Smooth muscle cell (in vitro differentiated cells): ENCODE measurements around the gene COPZ1. TPM values are rescaled to one million over a fixed set of nuclear protein-coding genes. Genes with fewer than 3 reads are reported as not detected.

Source experiments
- DNase-seq: peaks from one replicate; lab custom pipeline; 2025; ENCODE audit not compliant: unreplicated experiment; lab: John Stamatoyannopoulos, UW
- H2AFZ ChIP-seq: fragments of 200-600 bp; sonication (generic); 2 replicates; pipeline ENCODE4 v1.6.0; 2016; ENCODE audit warnings: antibody characterized with exemption, low read depth, mild to moderate bottlenecking
- H3F3A ChIP-seq: fragments of 200-600 bp; sonication (generic); 2 replicates; pipeline ENCODE4 v1.6.0; 2017; ENCODE audit warnings: antibody characterized with exemption, low read depth
- H3K27ac ChIP-seq: fragments of 200-600 bp; sonication (generic); 2 replicates; pipeline ENCODE4 v1.5.1; 2016; ENCODE audit warnings: low read depth, mild to moderate bottlenecking
- H3K27me3 ChIP-seq: fragments of 200-600 bp; sonication (generic); 2 replicates; pipeline ENCODE4 v1.6.1; 2016; ENCODE audit warnings: low read depth, mild to moderate bottlenecking
- H3K36me3 ChIP-seq: fragments of 200-600 bp; sonication (generic); 2 replicates; pipeline ENCODE4 v1.5.1; 2016; ENCODE audit warnings: low read depth
- H3K4me1 ChIP-seq: fragments of 200-600 bp; sonication (generic); 2 replicates; pipeline ENCODE4 v1.5.1; 2016; ENCODE audit warnings: low read depth
- H3K4me2 ChIP-seq: fragments of 200-600 bp; sonication (generic); 2 replicates; pipeline ENCODE4 v1.6.0; 2016; ENCODE audit warnings: mild to moderate bottlenecking
- H3K4me3 ChIP-seq: fragments of 200-600 bp; sonication (generic); 2 replicates; pipeline ENCODE4 v1.5.1; 2016; ENCODE audit warnings: mild to moderate bottlenecking
- H3K79me2 ChIP-seq: fragments of 200-600 bp; sonication (generic); 2 replicates; pipeline ENCODE4 v1.6.0; 2016; ENCODE audit warnings: low read depth, mild to moderate bottlenecking
- H3K9ac ChIP-seq: fragments of 200-600 bp; sonication (generic); 2 replicates; pipeline ENCODE4 v1.6.0; 2016; ENCODE audit warnings: low read depth
- H3K9me3 ChIP-seq: fragments of 200-600 bp; sonication (generic); replicated peaks from 2 replicates; pipeline ENCODE4 v1.5.1; 2016; ENCODE audit warnings: low read depth
- H4K20me1 ChIP-seq: fragments of 200-600 bp; sonication (generic); 2 replicates; pipeline ENCODE4 v1.6.0; 2016; ENCODE audit warnings: low read depth
- CTCF ChIP-seq: fragments of 200-600 bp; sonication (generic); IDR thresholded peaks from 2 replicates; pipeline ENCODE4 v1.5.1; 2017; ENCODE audit warnings: borderline replicate concordance, mild to moderate bottlenecking, antibody characterized with exemption; ENCODE audit not compliant: insufficient read depth, poor library complexity, severe bottlenecking
- WGBS: methylation state at CpG from one replicate; pipeline ENCODE4 v1.1.7; 2016; ENCODE audit warnings: low lambda C conversion rate; 5-methylcytosine and 5-hydroxymethylcytosine counted together
- polyA plus RNA-seq: library from polyadenylated mRNA; unstranded; fragments of >200 nt; fragmentation: Nextera tagmentation; extraction: Ambion mirVana; gene quantifications from 2 replicates; pipeline ENCODE4 v1.2.1, GENCODE V29; 2016
- total RNA-seq: library from RNA; depleted of rRNA; stranded (reverse); fragments of >200 nt; gene quantifications from 2 replicates; pipeline ENCODE4 v1.2.3, GENCODE V29; 2014

COPZ1 gene
- total and polyA plus RNA-seq, 2 experiments from 2014 or later, result 147 to 214 TPM

DNA sequence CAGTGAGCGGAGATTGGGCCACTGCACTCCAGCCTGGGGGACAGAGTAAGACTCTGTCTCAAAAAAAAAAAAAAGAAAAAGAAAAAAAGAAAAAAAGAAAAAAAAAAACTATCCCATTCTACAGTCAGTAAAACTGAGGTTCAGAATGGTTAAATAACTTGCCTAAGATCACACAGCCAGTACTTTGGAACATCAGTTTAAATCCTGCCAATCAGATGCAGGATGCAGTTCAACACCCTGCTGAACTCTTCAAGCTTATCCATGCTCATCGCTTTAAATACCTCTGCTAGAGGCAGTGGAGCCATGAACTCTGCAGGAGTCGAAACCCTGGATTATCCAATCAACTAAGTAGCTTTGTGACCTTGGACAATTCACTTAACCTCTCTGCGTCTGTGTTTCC, 56.2 kb downstream of the COPZ1 start:
- H3K27ac ChIP-seq, result no peak overlapping the region
- peaks cover 49% of the 10 kb centered on the region for H4K20me1 ChIP-seq
- H3K4me2 ChIP-seq, result no peak overlapping the region
- no peaks in the 10 kb centered on the region for H3K9me3 ChIP-seq
- no peaks in the 10 kb centered on the region for H3K36me3 ChIP-seq
- no peak for DNase-seq
- H3K9ac ChIP-seq, result no peak overlapping the region
- H3K79me2 ChIP-seq, result no peaks in the 10 kb centered on the region
- TF ChIP-seq CTCF, result no peak
- H3K4me1 ChIP-seq, result peaks cover 27% of the 10 kb centered on the region
- H3F3A ChIP-seq, result no peaks in the 10 kb centered on the region
- no peaks in the 10 kb centered on the region for H3K27me3 ChIP-seq
- WGBS, result 97% methylated on average over 4 of the region's 4 CpGs
- H2AFZ ChIP-seq, result no peak overlapping the region
- H3K4me3 ChIP-seq, result no peak overlapping the region

DNA sequence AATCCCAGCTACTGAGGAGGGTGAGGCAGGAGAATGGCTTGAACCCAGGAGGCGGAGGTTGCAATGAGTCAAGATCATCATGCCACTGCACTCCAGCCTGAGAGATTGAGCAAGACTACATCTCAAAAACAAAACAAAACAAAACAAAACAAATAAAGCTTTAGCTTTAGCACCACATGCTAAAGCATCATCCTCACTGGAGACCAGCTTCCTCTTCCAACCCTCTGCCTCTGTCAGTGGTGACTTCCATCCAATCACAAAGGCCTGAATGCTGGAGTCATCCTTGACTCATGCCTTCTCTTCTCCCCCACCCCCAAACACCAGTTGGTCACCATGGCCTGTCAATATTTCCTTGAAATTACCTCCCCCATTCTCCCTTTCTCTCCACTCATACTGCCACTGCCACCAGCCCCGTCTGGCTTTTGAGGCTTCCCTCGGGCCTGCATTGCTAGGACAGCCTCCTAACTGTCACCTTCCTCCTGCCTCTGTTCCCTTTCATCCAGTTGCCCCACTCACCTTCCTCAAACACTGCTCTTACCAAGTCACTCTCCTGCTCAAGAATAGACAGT, 58.2 kb downstream of the COPZ1 start:
- no peak for TF ChIP-seq CTCF
- no peak overlapping the region for H3K4me3 ChIP-seq
- DNase-seq, result no peak
- H3K27me3 ChIP-seq, result no peaks in the 10 kb centered on the region
- peak overlapping the region; percentile 49 for H3K27ac ChIP-seq
- peaks cover 47% of the 10 kb centered on the region for H3K4me1 ChIP-seq
- peaks cover 35% of the 10 kb centered on the region for H4K20me1 ChIP-seq
- H3K9ac ChIP-seq, result no peak overlapping the region
- H3K36me3 ChIP-seq, result no peaks in the 10 kb centered on the region
- H3K4me2 ChIP-seq, result no peak overlapping the region
- no peaks in the 10 kb centered on the region for H3K79me2 ChIP-seq
- 81% methylated on average over 3 of the region's 3 CpGs for WGBS
- no peak overlapping the region for H2AFZ ChIP-seq
- H3F3A ChIP-seq, result no peaks in the 10 kb centered on the region
- no peaks in the 10 kb centered on the region for H3K9me3 ChIP-seq

DNA sequence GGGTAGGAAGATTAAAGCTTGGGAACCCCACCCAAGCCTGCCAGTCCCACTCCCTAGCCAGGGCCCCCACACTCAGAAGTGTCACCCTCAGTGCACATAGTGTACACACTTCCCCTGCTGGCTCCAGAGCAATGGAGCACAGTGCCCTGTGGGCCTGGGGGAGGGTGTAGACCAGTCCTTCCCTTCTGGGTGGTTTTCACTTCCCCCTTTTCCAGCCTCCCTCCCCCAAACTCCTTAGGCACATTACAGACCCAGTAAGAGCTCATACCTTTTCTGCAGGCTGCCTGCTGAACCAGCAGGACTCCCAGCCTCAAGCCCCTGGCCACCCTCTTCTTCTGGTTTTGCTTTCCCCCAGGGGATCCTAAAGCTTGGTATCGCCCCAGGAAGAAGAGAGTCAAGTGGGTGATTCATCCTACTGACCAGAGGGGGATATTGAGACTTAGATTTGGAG, 59.7 kb downstream of the COPZ1 start, which contains the start of gene ZNF385A:
ZNF385A (minus strand) TSS at position 143 of the 451 bp plus-strand sequence. CDS start 219 bp downstream, outside the sequence.
- H3K27ac ChIP-seq, result peak within 1 kb of the TSS; percentile 49
- H2AFZ ChIP-seq, result no peak within 1 kb of the TSS
- H3K9me3 ChIP-seq, result no peaks in the 10 kb centered on the region
- H4K20me1 ChIP-seq, result peaks cover 23% of the 10 kb centered on the region
- TF ChIP-seq CTCF, result no peak
- H3K4me3 ChIP-seq, result no peak within 1 kb of the TSS
- no peak within 1 kb of the TSS for H3K9ac ChIP-seq
- H3K27me3 ChIP-seq, result no peaks in the 10 kb centered on the region
- H3K4me2 ChIP-seq, result peak within 1 kb of the TSS; percentile 30
- no peaks in the 10 kb centered on the region for H3K36me3 ChIP-seq
- DNase-seq, result no peak
- H3K79me2 ChIP-seq, result no peaks in the 10 kb centered on the region
- H3F3A ChIP-seq, result peaks cover 5% of the 10 kb centered on the region
- peaks cover 50% of the 10 kb centered on the region for H3K4me1 ChIP-seq
- WGBS, result 77% methylated on average over 1 of the region's 1 CpG
